ENCODE data around the gene IFNAR1.
"Not testable (repeated sequence)": the region's sequence is repeated elsewhere in the genome, so short reads cannot be mapped to it uniquely, and the experiment has no call there.

IFNAR1 gene

DNA sequence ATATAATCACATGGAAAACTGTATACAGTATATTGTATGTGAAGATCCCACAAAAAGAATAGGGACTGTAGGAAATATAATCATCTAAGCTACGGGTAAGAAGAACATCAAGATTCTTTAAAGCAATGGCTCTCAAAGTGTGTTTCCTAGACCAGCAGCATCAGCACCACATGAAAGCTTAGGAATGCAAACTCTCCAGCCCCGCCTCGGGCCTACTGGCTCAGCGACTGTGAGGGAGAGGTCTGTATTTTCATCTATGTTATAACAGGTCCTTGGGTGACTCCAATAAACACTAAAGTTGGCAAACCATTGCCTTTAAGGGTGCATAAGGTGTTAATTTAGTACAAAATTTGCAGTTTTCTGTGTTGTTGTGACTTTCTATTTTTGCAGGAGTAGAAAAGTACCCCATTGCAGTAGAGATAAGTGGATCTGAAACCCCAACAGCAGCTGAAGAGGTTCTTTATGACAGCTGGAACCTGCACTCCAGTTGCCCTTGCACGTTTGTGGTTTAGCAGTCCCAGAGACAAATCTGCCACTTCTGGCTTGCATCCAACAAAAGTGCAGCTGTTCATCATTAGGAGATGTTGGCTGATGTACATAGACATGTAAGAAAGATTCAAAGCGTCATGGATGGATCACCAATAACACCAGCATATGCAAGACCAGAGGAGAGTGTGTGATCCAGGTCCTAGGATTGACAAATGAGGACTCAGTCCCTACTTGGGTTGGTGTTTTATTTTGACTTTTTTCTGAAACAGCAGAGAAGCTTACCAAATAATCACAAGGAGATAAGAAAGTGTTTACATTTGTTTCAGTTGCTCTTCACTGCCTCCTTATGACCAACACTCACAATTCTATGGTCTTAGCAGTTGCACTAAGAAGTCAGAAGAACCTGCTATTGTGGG is 15.9 kb upstream of the IFNAR1 start:
- no peak for DNase-seq (ENCODE audit: low read depth in 2 of 2)

- no peak for DNase-seq (ENCODE audit: low read depth in 2 of 2)
Measured at GRCh38 chr21:33309778-33310177, 15.0 kb upstream of the IFNAR1 start.

DNA sequence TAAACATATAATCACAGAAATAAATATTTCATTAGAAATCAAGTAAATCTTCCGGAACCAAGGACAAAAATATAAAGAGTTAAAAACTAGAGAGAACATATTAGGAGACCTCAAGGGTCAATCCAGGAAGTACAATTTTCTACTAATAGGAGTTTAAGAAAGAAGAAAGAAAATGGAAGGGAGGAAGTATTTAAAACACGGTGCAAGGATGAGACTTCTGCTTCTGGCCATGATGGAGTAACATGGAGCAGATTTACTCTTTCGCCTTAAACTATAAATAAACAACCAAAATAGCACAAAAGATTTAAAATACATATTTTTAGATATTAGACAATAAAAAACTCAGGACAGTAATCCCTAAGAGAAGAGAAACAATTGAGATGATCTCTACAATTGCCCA is 12.6 kb upstream of the IFNAR1 start:
- no peak for DNase-seq (ENCODE audit: low read depth in 2 of 2)

GRCh38 chr21:33313183-33313582 is 11.6 kb upstream of the IFNAR1 start:
- no peak for DNase-seq (ENCODE audit: low read depth in 2 of 2)

- no peak for DNase-seq (ENCODE audit: low read depth in 2 of 2)
Measured at GRCh38 chr21:33313611-33314010, 11.2 kb upstream of the IFNAR1 start.

GRCh38 chr21:33314111-33314510 is 10.7 kb upstream of the IFNAR1 start:
- no peak for DNase-seq (ENCODE audit: low read depth in 2 of 2)

- no peak for DNase-seq (ENCODE audit: low read depth in 2 of 2)
Measured at GRCh38 chr21:33315946-33316710, 8.6 kb upstream of the IFNAR1 start.

DNA sequence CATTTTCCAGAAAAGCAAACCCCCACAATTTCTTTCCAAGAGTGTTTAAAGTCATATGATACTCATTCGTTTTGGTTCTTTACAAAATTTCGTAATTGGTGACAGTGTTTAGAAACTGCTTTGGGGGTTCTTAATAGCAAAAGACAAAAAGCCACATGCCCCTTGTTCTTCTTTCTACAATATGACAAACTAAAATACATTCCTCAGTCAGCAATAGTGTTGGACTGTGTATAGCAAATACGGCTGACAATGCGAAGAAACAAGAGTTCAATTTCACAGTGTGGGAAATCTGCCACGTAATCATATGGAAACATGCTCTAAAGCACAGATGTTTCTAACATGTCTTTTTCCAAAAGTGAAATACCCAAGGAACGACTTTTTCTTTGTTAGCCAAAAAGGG is 7.6 kb upstream of the IFNAR1 start:
- DNase-seq (ENCODE audit: low read depth in 2 of 2): no peak

GRCh38 chr21:33317786-33318486 is 6.8 kb upstream of the IFNAR1 start:
- no peak for DNase-seq (ENCODE audit: low read depth in 2 of 2)

- DNase-seq (ENCODE audit: low read depth in 2 of 2): not testable (repeated sequence)
Measured at GRCh38 chr21:33321005-33321404, 3.8 kb upstream of the IFNAR1 start.

DNA sequence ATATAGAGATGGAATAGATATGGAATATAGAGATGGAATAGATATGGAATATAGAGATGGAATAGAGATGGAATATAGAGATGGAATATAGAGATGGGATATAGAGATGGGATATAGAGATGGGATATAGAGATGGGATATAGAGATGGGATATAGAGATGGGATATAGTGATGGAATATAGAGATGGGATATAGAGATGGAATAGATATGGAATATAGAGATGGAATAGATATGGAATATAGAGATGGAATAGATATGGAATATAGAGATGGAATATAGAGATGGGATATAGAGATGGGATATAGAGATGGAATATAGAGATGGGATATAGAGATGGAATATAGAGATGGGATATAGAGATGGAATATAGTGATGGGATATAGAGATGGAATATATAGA is 1.2 kb upstream of the IFNAR1 start:
- DNase-seq (ENCODE audit: low read depth in 2 of 2): not testable (repeated sequence)

- peak; percentile 50 to 53 for DNase-seq (ENCODE audit: low read depth in 2 of 2)
Measured at GRCh38 chr21:33325222-33326067, 675 bp downstream of the IFNAR1 start.

- DNase-seq (ENCODE audit: low read depth in 2 of 2): no peak
Measured at GRCh38 chr21:33327326-33327725, 2.6 kb downstream of the IFNAR1 start.

DNA sequence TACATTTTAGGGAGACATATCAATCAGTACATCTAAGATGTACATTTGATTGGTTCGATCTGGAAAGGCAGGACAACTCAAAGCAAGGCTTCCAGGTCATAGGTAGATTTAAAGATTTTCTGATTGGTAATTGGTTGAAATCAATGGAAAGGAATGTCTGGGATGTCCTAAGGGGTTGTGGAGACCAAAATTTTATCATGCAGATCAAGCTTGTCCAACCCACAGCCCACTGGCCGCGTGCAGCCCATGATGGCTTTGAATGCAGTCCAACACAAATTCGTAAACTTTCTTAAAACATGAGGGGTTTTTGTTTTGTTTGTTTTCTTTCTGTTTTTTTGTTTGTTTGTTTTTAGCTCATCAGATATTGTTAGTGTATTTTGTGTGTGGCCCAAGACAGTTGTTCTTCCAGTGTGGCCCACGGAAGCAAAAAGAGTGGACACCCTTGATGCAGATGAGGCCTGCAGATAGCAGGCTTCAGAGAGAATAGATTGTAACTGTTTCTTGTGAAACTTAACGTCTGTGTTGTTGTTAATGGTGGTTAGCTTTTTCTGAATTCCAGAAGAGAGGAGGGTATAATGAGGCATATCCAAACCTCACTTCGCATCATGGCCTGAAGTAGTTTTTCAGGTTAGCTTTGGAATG is 3.1 kb downstream of the IFNAR1 start:
- DNase-seq (ENCODE audit: low read depth in 2 of 2): no peak

GRCh38 chr21:33330726-33331125 is 6.0 kb downstream of the IFNAR1 start:
- no peak for DNase-seq (ENCODE audit: low read depth in 2 of 2)

DNA sequence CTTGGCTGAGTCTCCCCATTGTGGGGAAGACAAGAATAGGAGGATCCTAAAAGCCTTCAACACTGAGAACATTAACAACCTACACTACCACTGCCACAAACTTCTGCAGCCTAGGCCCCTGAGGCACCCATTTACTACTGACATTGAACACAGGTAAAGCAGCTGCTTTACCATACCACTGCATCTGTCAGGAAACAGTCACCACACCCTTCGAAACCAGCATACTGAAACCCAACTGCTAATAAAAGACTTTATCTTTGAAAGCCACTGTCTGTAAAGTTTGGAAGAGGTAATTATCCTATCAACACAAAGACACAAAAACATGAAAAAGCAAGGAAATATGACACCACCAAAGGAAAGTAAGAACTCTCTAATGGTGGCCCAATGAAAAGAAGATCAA is 7.4 kb downstream of the IFNAR1 start:
- DNase-seq (ENCODE audit: low read depth in 2 of 2): no peak

- DNase-seq (ENCODE audit: low read depth in 2 of 2): no peak
Measured at GRCh38 chr21:33334191-33334590, 9.4 kb downstream of the IFNAR1 start.

DNA sequence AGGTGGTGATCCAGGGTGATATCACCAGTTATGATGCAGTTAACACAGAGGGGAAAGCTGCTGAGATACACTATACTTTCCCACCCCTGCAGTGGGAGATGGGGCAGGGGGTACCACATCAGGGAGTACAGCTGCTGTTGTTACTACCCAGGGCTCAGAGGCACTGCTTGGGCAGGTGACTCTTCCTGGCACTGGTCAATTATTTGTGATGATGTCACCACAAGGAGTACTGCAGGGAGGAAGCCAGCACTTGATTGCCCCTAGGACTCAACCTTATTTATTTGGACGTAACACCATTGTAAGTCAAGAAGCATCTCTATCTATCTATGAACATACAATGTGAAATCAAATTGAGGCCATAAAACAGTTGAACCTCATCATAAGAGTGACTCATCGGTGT is 10.1 kb downstream of the IFNAR1 start:
- DNase-seq (ENCODE audit: low read depth in 2 of 2): no peak

- no peak for DNase-seq (ENCODE audit: low read depth in 2 of 2)
Measured at GRCh38 chr21:33339135-33339534, 14.4 kb downstream of the IFNAR1 start.

DNA sequence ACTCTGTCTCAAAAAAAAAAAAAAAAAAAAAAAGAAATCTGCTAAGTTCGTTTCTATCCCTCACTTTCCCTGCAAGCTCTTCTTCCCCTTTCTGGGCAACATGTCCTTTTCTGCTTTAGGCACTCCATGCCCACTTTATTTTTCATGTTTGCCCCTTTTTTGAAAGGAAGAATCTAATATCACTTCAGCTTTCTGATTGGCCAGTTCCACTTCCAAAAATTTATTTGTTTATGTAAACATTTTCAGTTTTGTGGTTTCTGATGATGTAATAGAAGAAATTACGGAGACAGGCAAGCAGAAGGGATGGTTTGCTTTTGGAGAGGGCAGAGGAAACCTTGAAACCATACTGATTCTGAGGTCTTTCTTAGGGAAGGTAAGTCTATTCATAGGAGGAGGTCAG is 15.1 kb downstream of the IFNAR1 start:
- no peak for DNase-seq (ENCODE audit: low read depth in 2 of 2)

- no peak for DNase-seq (ENCODE audit: low read depth in 2 of 2)
Measured at GRCh38 chr21:33345751-33346238, 21.0 kb downstream of the IFNAR1 start.
